HepG2 (cell line): Measurements from ENCODE around the gene CDC42EP5. TPM values are rescaled to one million over a fixed set of nuclear protein-coding genes. Genes with fewer than 3 reads are reported as not detected.

ENCODE experiments used
- FOSL1 ChIP-seq: sonication (generic); formaldehyde crosslinking; IDR thresholded peaks from 2 replicates; pipeline ENCODE4 v1.9.0; 2021; ENCODE audit warnings: missing genetic modification reagents, borderline replicate concordance
- HDAC6 ChIP-seq: fragments of 200-600 bp; sonication (generic); IDR thresholded peaks from 2 replicates; pipeline ENCODE4 v1.7.0; 2017; ENCODE audit warnings: mild to moderate bottlenecking, antibody characterized with exemption, low read length, low read depth
- MTA1 ChIP-seq: sonication (generic); formaldehyde crosslinking; IDR thresholded peaks from 2 replicates; pipeline ENCODE4 v1.4.0; 2020; ENCODE audit warnings: missing genetic modification reagents, mild to moderate bottlenecking, borderline replicate concordance
- PCBP2 ChIP-seq: fragments of 200-400 bp; formaldehyde crosslinking; optimal IDR thresholded peaks from 2 replicates; pipeline ENCODE3; 2018; ENCODE audit warnings: low read length, low read depth; ENCODE audit not compliant: poor library complexity, severe bottlenecking
- RBM22 ChIP-seq: fragments of 200-400 bp; formaldehyde crosslinking; optimal IDR thresholded peaks from 2 replicates; pipeline ENCODE3; 2017; ENCODE audit warnings: mild to moderate bottlenecking, low read length, moderate library complexity
- RFX3 ChIP-seq: IDR thresholded peaks from 2 replicates; pipeline ENCODE4 v1.6.1; 2016; ENCODE audit warnings: missing biosample characterization, missing genetic modification reagents
- SP1 ChIP-seq, 2 experiments: fragments of 450-650 bp in 1 of 2; sonication (generic) in 1 of 2; formaldehyde crosslinking in 1 of 2; IDR thresholded peaks; 2 replicates each; pipeline versions ENCODE4 v1.4.0 to v1.6.1; 2016 to 2020; ENCODE audit warnings: missing genetic modification reagents in 1 of 2
- SP2 ChIP-seq: sonication (generic); formaldehyde crosslinking; IDR thresholded peaks from 2 replicates; pipeline ENCODE4 v1.5.1; 2020; ENCODE audit warnings: mild to moderate bottlenecking, missing genetic modification reagents
- ZKSCAN1 ChIP-seq: fragments of 150-350 bp; IDR thresholded peaks from 2 replicates; pipeline ENCODE4 v1.6.1; 2014; ENCODE audit warnings: low read length
- ZNF224 ChIP-seq: sonication (generic); formaldehyde crosslinking; IDR thresholded peaks from 2 replicates; pipeline ENCODE4 v1.5.0; 2020; ENCODE audit warnings: mild to moderate bottlenecking, missing genetic modification reagents
- ZNF251 ChIP-seq: sonication (generic); formaldehyde crosslinking; IDR thresholded peaks from 2 replicates; pipeline ENCODE4 v1.9.0; 2021; ENCODE audit warnings: mild to moderate bottlenecking, missing genetic modification reagents
- ZNF256 ChIP-seq: sonication (generic); formaldehyde crosslinking; conservative IDR thresholded peaks from 2 replicates; pipeline ENCODE4 v1.4.0; 2020; ENCODE audit warnings: missing genetic modification reagents
- ZNF282 ChIP-seq: fragments of 450-650 bp; IDR thresholded peaks from 2 replicates; pipeline ENCODE4 v1.6.1; 2018; ENCODE audit not compliant: partially characterized antibody
- ZNF549 ChIP-seq: sonication (generic); formaldehyde crosslinking; IDR thresholded peaks from 2 replicates; pipeline ENCODE4 v1.5.0; 2020; ENCODE audit warnings: missing genetic modification reagents
- ZNF558 ChIP-seq: sonication (generic); formaldehyde crosslinking; IDR thresholded peaks from 2 replicates; pipeline ENCODE4 v1.9.0; 2022; ENCODE audit warnings: mild to moderate bottlenecking, missing genetic modification reagents, borderline replicate concordance
- polyA plus RNA-seq, 8 experiments: library from polyadenylated mRNA; depleted of rRNA in 3 of 8; stranded (reverse) in 7 of 8; unstranded in 1 of 8; fragments of >200 nt; fragmentation: Illumina TruSeq in 4 of 8; extraction: Trizol in 4 of 8; gene quantifications; 2 replicates each; pipeline versions ENCODE4 v1.2.1 to v1.2.3, GENCODE V29; 2011 to 2016; ENCODE audit warnings: low read depth in 4 of 8, missing spikeins in 1 of 8, mixed read lengths in 1 of 8; ENCODE audit not compliant: insufficient read depth in 1 of 8
- total RNA-seq, 5 experiments: library from RNA; depleted of rRNA; stranded (reverse); fragments of >200 nt; fragmentation: Illumina TruSeq; extraction: Trizol; gene quantifications; 2 replicates each; pipeline ENCODE4 v1.2.3, GENCODE V29; 2016; ENCODE audit warnings: low read depth in 1 of 5
- TF ChIP-seq, protein P1 (sequence below), 2 experiments: fragments of 450-650 bp in 1 of 2; sonication (generic) in 1 of 2; formaldehyde crosslinking in 1 of 2; IDR thresholded peaks; 2 replicates each; pipeline versions ENCODE4 v1.6.1 to v1.8.0; 2016 to 2022; ENCODE audit warnings: antibody characterized with exemption in 1 of 2, mild to moderate bottlenecking in 1 of 2, missing genetic modification reagents in 1 of 2
- TF ChIP-seq, protein P2 (sequence below): IDR thresholded peaks from 2 replicates; pipeline ENCODE4 v1.6.1; 2016; ENCODE audit warnings: missing compliant biosample characterization, missing genetic modification reagents, borderline replicate concordance
- TF ChIP-seq, protein P3 (sequence below): sonication (generic); formaldehyde crosslinking; IDR thresholded peaks from 2 replicates; pipeline ENCODE4 v1.4.0; 2020; ENCODE audit warnings: missing genetic modification reagents
- TF ChIP-seq, protein P4 (sequence below): sonication (generic); formaldehyde crosslinking; IDR thresholded peaks from 2 replicates; pipeline ENCODE4 v1.8.0; 2022; ENCODE audit warnings: missing genetic modification reagents, mild to moderate bottlenecking, inconsistent platforms, borderline replicate concordance

The CDC42EP5 gene
- total and polyA plus RNA-seq, 2 of the 13 experiments (the other 11 are each of a cell fraction or from before 2014, with no cell fraction given): 0.41 to 1.6 TPM

DNA sequence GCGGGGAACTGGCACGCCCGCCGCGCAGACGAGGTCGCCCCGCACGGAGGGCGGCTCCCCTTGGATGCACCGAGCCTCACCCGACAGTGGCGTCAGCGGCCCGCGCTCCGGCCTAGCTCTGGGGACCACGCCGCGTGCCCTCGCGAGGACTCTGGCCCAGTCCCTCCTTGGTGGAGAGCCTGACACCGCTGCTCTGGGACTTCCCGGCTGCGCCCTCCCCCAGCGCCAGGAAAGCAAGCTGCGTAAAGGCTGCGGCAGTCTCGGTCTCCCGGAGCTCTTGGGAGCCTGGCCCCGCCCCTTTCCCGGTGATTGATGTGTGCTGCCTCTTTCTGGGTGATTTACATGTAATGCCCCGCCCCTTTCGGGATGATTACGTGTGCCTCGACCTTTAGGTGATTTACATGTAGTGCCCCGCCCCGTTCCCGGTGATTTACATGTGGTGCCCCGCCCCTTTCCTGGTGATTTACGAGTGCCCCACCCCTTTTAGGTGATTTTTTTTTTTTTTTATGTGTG, 9.5 kb downstream of the CDC42EP5 start, which contains the start of gene LENG9 (continued):
- TF ChIP-seq, protein P1, sequence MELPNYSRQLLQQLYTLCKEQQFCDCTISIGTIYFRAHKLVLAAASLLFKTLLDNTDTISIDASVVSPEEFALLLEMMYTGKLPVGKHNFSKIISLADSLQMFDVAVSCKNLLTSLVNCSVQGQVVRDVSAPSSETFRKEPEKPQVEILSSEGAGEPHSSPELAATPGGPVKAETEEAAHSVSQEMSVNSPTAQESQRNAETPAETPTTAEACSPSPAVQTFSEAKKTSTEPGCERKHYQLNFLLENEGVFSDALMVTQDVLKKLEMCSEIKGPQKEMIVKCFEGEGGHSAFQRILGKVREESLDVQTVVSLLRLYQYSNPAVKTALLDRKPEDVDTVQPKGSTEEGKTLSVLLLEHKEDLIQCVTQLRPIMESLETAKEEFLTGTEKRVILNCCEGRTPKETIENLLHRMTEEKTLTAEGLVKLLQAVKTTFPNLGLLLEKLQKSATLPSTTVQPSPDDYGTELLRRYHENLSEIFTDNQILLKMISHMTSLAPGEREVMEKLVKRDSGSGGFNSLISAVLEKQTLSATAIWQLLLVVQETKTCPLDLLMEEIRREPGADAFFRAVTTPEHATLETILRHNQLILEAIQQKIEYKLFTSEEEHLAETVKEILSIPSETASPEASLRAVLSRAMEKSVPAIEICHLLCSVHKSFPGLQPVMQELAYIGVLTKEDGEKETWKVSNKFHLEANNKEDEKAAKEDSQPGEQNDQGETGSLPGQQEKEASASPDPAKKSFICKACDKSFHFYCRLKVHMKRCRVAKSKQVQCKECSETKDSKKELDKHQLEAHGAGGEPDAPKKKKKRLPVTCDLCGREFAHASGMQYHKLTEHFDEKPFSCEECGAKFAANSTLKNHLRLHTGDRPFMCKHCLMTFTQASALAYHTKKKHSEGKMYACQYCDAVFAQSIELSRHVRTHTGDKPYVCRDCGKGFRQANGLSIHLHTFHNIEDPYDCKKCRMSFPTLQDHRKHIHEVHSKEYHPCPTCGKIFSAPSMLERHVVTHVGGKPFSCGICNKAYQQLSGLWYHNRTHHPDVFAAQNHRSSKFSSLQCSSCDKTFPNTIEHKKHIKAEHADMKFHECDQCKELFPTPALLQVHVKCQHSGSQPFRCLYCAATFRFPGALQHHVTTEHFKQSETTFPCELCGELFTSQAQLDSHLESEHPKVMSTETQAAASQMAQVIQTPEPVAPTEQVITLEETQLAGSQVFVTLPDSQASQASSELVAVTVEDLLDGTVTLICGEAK (IDR thresholded peaks at IDR 0.05): no peak
- TF ChIP-seq, protein P1 (CRISPR knock-in tag; IDR thresholded peaks at IDR 0.05): peak; percentile 74; the same call in 1 of the 2 replicates
- TF ChIP-seq FOSL1 (no peak), RFX3 (CRISPR knock-in tag) (no peak), SP1 (IDR thresholded peaks at IDR 0.05) (peak; percentile 49; the same call in 1 of the 2 replicates), SP1 (CRISPR knock-in tag; IDR thresholded peaks at IDR 0.05) (peak; percentile 79), PCBP2 (no peak), ZNF224 (no peak; the same call in 1 of the 2 replicates), SP2 (CRISPR knock-in tag) (no peak), ZNF558 (CRISPR knock-in tag) (no peak), ZNF549 (CRISPR knock-in tag) (no peak), ZNF282 (no peak), ZNF251 (CRISPR knock-in tag) (no peak), RBM22 (no peak), HDAC6 (no peak), MTA1 (CRISPR knock-in tag) (no peak), ZNF256 (CRISPR knock-in tag) (no peak), ZKSCAN1 (no peak)
- TF ChIP-seq, protein P2, sequence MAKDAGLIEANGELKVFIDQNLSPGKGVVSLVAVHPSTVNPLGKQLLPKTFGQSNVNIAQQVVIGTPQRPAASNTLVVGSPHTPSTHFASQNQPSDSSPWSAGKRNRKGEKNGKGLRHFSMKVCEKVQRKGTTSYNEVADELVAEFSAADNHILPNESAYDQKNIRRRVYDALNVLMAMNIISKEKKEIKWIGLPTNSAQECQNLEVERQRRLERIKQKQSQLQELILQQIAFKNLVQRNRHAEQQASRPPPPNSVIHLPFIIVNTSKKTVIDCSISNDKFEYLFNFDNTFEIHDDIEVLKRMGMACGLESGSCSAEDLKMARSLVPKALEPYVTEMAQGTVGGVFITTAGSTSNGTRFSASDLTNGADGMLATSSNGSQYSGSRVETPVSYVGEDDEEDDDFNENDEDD (CRISPR knock-in tag): peak; percentile 68; the same call in 1 of the 2 replicates
- TF ChIP-seq, protein P3, sequence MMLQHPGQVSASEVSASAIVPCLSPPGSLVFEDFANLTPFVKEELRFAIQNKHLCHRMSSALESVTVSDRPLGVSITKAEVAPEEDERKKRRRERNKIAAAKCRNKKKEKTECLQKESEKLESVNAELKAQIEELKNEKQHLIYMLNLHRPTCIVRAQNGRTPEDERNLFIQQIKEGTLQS (CRISPR knock-in tag): no peak
- TF ChIP-seq, protein P4, sequence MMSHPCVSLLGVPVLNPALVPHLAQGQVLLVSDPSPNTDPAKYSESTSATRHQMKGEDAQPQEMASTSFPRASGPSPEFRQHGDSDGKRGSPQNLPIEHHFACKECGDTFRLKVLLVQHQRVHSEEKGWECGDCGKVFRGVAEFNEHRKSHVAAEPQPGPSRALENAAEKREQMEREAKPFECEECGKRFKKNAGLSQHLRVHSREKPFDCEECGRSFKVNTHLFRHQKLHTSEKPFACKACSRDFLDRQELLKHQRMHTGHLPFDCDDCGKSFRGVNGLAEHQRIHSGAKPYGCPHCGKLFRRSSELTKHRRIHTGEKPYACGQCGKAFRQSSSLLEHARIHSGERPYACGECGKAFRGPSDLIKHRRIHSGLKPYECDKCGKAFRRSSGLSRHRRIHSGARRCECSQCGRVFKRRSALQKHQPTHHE (CRISPR knock-in tag): 0 out of 2 replicates have a peak, but pooled peaks have one; percentile 13
